H1 (cell line): Measurements from ENCODE around the gene JMJD1C. TPM values are rescaled to one million over a fixed set of nuclear protein-coding genes. Genes with fewer than 3 reads are reported as not detected.

Experiments
- CTCF ChIA-PET: fragments of 300-600 bp; sonication (Branson Sonifier 250); formaldehyde crosslinking; loops from one replicate; lab custom pipeline; 2021; ENCODE audit not compliant: partially characterized antibody; lab: Charles Lee
- POLR2A ChIA-PET: fragments of 300-600 bp; sonication (Branson Sonifier 250); formaldehyde crosslinking; loops from one replicate; lab custom pipeline; 2021; ENCODE audit warnings: inconsistent platforms; ENCODE audit not compliant: partially characterized antibody; lab: Charles Lee
- DNase-seq, 2 experiments: peaks; one replicate each; pipeline versions ENCODE4 v3.0.0 to v3.0.0-alpha.2; 2010 to 2022; ENCODE audit warnings: low spot score in 2 of 2, low read depth in 1 of 2, mixed read lengths in 1 of 2
- FAIRE-seq: peaks from 2 replicates; lab custom pipeline; 2011; peaks lifted over from hg19 to GRCh38; lab: Jason Lieb, UNC
- H2AFZ ChIP-seq: 2 replicates; pipeline ENCODE4 v1.8.1; 2012; ENCODE audit warnings: low read length, inconsistent platforms
- H2AK5ac ChIP-seq: 2 replicates; pipeline ENCODE4 v1.6.1; 2013; ENCODE audit warnings: low read depth, low read length
- H2BK120ac ChIP-seq: replicated peaks from 2 replicates; pipeline ENCODE3; 2013; ENCODE audit warnings: low read depth, low read length, inconsistent platforms
- H2BK12ac ChIP-seq: 2 replicates; pipeline ENCODE4 v1.6.1; 2013; ENCODE audit warnings: low read depth, low read length
- H2BK15ac ChIP-seq: 2 replicates; pipeline ENCODE4 v1.6.1; 2013; ENCODE audit warnings: low read length
- H2BK20ac ChIP-seq: 2 replicates; pipeline ENCODE4 v1.6.1; 2013; ENCODE audit warnings: low read length
- H2BK5ac ChIP-seq: 2 replicates; pipeline ENCODE4 v1.6.1; 2013; ENCODE audit warnings: low read depth, low read length
- H3K14ac ChIP-seq: 2 replicates; pipeline ENCODE4 v1.6.1; 2013; ENCODE audit warnings: inconsistent platforms; ENCODE audit not compliant: insufficient read length
- H3K18ac ChIP-seq: 2 replicates; pipeline ENCODE4 v1.6.1; 2013; ENCODE audit warnings: low read length; ENCODE audit errors: extremely low read depth
- H3K23ac ChIP-seq: 2 replicates; pipeline ENCODE4 v1.6.1; 2013; ENCODE audit warnings: inconsistent platforms; ENCODE audit not compliant: insufficient read length
- H3K23me2 ChIP-seq: 2 replicates; pipeline ENCODE4 v1.6.1; 2013; ENCODE audit warnings: low read depth, low read length
- H3K27ac ChIP-seq: 2 replicates; pipeline ENCODE4 v1.6.1; 2011; ENCODE audit warnings: low read depth, low read length, inconsistent platforms
- H3K27me3 ChIP-seq, 4 experiments: replicated peaks in 1 of 4; 1 replicate in 1 of 4; 2 replicates in 3 of 4; pipeline versions ENCODE4 v1.6.1 to v1.8.1; 2011 to 2013; ENCODE audit warnings: low read length in 3 of 4, mild to moderate bottlenecking in 3 of 4, inconsistent platforms in 2 of 4, mixed read lengths in 2 of 4, moderate library complexity in 1 of 4; ENCODE audit not compliant: control insufficient read depth in 3 of 4, insufficient read depth in 3 of 4; ENCODE audit errors: extremely low read depth in 1 of 4
- H3K36me3 ChIP-seq, 4 experiments: 2 replicates each; pipeline versions ENCODE4 v1.6.1 to v1.8.1; 2011 to 2013; ENCODE audit warnings: mild to moderate bottlenecking in 4 of 4, low read length in 3 of 4, moderate library complexity in 2 of 4, control low read depth in 1 of 4, inconsistent platforms in 1 of 4; ENCODE audit not compliant: insufficient read depth in 4 of 4, control insufficient read depth in 2 of 4
- H3K4ac ChIP-seq: replicated peaks from 2 replicates; pipeline ENCODE3; 2013; ENCODE audit warnings: low read length, low read depth, mixed read lengths, inconsistent platforms; ENCODE audit not compliant: insufficient read length
- H3K4me1 ChIP-seq, 4 experiments: replicated peaks in 1 of 4; 1 replicate in 1 of 4; 2 replicates in 3 of 4; pipeline versions ENCODE4 v1.6.1 to v1.8.1; 2011 to 2013; ENCODE audit warnings: low read length in 3 of 4, inconsistent platforms in 2 of 4, mixed read lengths in 1 of 4; ENCODE audit not compliant: insufficient read depth in 4 of 4, control insufficient read depth in 3 of 4
- H3K4me2 ChIP-seq, 2 experiments: 2 replicates each; pipeline versions ENCODE4 v1.6.1 to v1.8.1; 2011 to 2013; ENCODE audit warnings: low read depth in 2 of 2, low read length in 2 of 2, control low read depth in 1 of 2, inconsistent platforms in 1 of 2, mild to moderate bottlenecking in 1 of 2; ENCODE audit not compliant: insufficient read depth in 1 of 2
- H3K4me3 ChIP-seq, 4 experiments: fragments of 200-600, 300-600 bp in 1 of 4; sonication (generic), shearing (Covaris generic), sonication (Bioruptor Twin) in 1 of 4; 2 replicates each; pipeline versions ENCODE4 v1.5.1 to v1.8.1; 2011 to 2016; ENCODE audit warnings: low read length in 4 of 4, low read depth in 3 of 4, control low read depth in 2 of 4, inconsistent platforms in 2 of 4, mild to moderate bottlenecking in 2 of 4, mixed read lengths in 1 of 4, moderate library complexity in 1 of 4; ENCODE audit not compliant: insufficient read depth in 2 of 4; ENCODE audit errors: extremely low read depth in 1 of 4
- H3K56ac ChIP-seq: replicated peaks from 2 replicates; pipeline ENCODE3; 2013; ENCODE audit warnings: low read depth, mild to moderate bottlenecking, mixed read lengths, low read length, inconsistent platforms; ENCODE audit not compliant: insufficient read length
- H3K79me1 ChIP-seq: 2 replicates; pipeline ENCODE4 v1.6.1; 2013; ENCODE audit warnings: low read depth, low read length, control low read depth
- H3K79me2 ChIP-seq, 2 experiments: 2 replicates each; pipeline versions ENCODE4 v1.6.1 to v1.8.1; 2012 to 2013; ENCODE audit warnings: low read length in 2 of 2, mild to moderate bottlenecking in 2 of 2, inconsistent platforms in 1 of 2; ENCODE audit not compliant: insufficient read depth in 2 of 2, control insufficient read depth in 1 of 2
- H3K9ac ChIP-seq, 4 experiments: replicated peaks in 1 of 4; 1 replicate in 1 of 4; 2 replicates in 3 of 4; pipeline versions ENCODE4 v1.6.1 to v1.8.1; 2011 to 2013; ENCODE audit warnings: low read depth in 3 of 4, low read length in 3 of 4, control low read depth in 2 of 4, mild to moderate bottlenecking in 2 of 4, moderate library complexity in 2 of 4, inconsistent platforms in 1 of 4; ENCODE audit errors: extremely low read depth in 1 of 4
- H3K9me3 ChIP-seq, 2 experiments: 2 replicates each; pipeline versions ENCODE4 v1.6.1 to v1.8.1; 2012 to 2013; ENCODE audit warnings: mild to moderate bottlenecking in 2 of 2, moderate library complexity in 2 of 2, control low read depth in 1 of 2, inconsistent platforms in 1 of 2, low read depth in 1 of 2, low read length in 1 of 2, mixed read lengths in 1 of 2; ENCODE audit not compliant: insufficient read depth in 2 of 2
- H4K20me1 ChIP-seq, 2 experiments: replicated peaks in 1 of 2; 2 replicates each; pipeline versions ENCODE3 to v1.8.1; 2011 to 2013; ENCODE audit warnings: inconsistent platforms in 2 of 2, low read length in 2 of 2, mild to moderate bottlenecking in 1 of 2; ENCODE audit not compliant: insufficient read depth in 2 of 2, control insufficient read depth in 1 of 2
- H4K5ac ChIP-seq: 2 replicates; pipeline ENCODE4 v1.6.1; 2013; ENCODE audit warnings: low read length, low read depth, mixed read lengths, inconsistent platforms; ENCODE audit not compliant: insufficient read length
- H4K8ac ChIP-seq: 2 replicates; pipeline ENCODE4 v1.8.0; 2013; ENCODE audit warnings: mild to moderate bottlenecking, moderate library complexity, low read length, inconsistent platforms; ENCODE audit not compliant: insufficient read depth; ENCODE audit errors: extremely low read depth
- H4K91ac ChIP-seq: replicated peaks from 2 replicates; pipeline ENCODE3; 2013; ENCODE audit warnings: low read length, mixed read lengths, inconsistent platforms; ENCODE audit not compliant: insufficient read length
- BACH1 ChIP-seq: IDR thresholded peaks from 2 replicates; pipeline ENCODE4 v1.6.1; 2012; ENCODE audit warnings: low read length, improper control_type of control experiment
- CHD2 ChIP-seq: IDR thresholded peaks from 2 replicates; pipeline ENCODE4 v1.6.1; 2012; ENCODE audit warnings: low read length, improper control_type of control experiment
- HDAC2 ChIP-seq, 2 experiments: fragments of 300-600 bp in 1 of 2; sonication (generic) in 1 of 2; IDR thresholded peaks; 2 replicates each; pipeline ENCODE4 v1.6.1; 2011 to 2012; ENCODE audit warnings: low read depth in 2 of 2, low read length in 2 of 2, mild to moderate bottlenecking in 2 of 2, moderate library complexity in 2 of 2, borderline replicate concordance in 1 of 2, inconsistent platforms in 1 of 2
- HDAC6 ChIP-seq: IDR thresholded peaks from one replicate; pipeline ENCODE4 v1.7.1; 2012; ENCODE audit warnings: low read depth, mild to moderate bottlenecking, inconsistent platforms, low read length, moderate library complexity
- JUN ChIP-seq: IDR thresholded peaks from 2 replicates; pipeline ENCODE4 v1.6.1; 2011; ENCODE audit warnings: low read depth, mild to moderate bottlenecking, improper control_type of control experiment, low read length
- KDM5A ChIP-seq: fragments of 200-600 bp; IDR thresholded peaks from 2 replicates; pipeline ENCODE4 v1.7.1; 2012; ENCODE audit warnings: mild to moderate bottlenecking, low read length, inconsistent platforms, mixed read lengths
- MAFK ChIP-seq: IDR thresholded peaks from 2 replicates; pipeline ENCODE4 v1.6.1; 2012; ENCODE audit warnings: low read depth, mild to moderate bottlenecking, improper control_type of control experiment, low read length
- NANOG ChIP-seq: IDR thresholded peaks from 2 replicates; pipeline ENCODE4 v1.6.1; 2011; ENCODE audit warnings: low read length, low read depth, mild to moderate bottlenecking, inconsistent platforms; ENCODE audit not compliant: insufficient read depth, poor library complexity, severe bottlenecking
- SIRT6 ChIP-seq: IDR thresholded peaks from one replicate; pipeline ENCODE4 v1.7.1; 2012; ENCODE audit warnings: low read length, inconsistent platforms
- TAF1 ChIP-seq: IDR thresholded peaks from 2 replicates; pipeline ENCODE4 v1.6.1; 2011; ENCODE audit warnings: mild to moderate bottlenecking, low read depth, low read length
- TEAD4 ChIP-seq: IDR thresholded peaks from 2 replicates; pipeline ENCODE4 v1.6.1; 2012; ENCODE audit warnings: low read depth, low read length, inconsistent platforms, mixed read lengths
- WGBS, 2 experiments: shearing (Covaris generic) in 1 of 2; methylation state at CpG; one replicate each; pipeline versions ENCODE4 v1.1.6 to v1.1.7; 2013 to 2015; ENCODE audit warnings: low lambda C conversion rate in 2 of 2, mixed read lengths in 2 of 2, inconsistent platforms in 1 of 2, low coverage in 1 of 2, missing lambda C conversion rate in 1 of 2; ENCODE audit not compliant: insufficient replicate concordance in 2 of 2, insufficient coverage in 1 of 2, insufficient read length in 1 of 2; ENCODE audit errors: extremely low coverage in 1 of 2, missing lambda C conversion rate in 1 of 2; 5-methylcytosine and 5-hydroxymethylcytosine counted together
- polyA plus RNA-seq, 7 experiments: library from polyadenylated mRNA; depleted of rRNA in 3 of 7; stranded (reverse) in 5 of 7; unstranded in 2 of 7; fragments of >200 nt in 5 of 7; fragments of 200-250 nt in 2 of 7; gene quantifications; 1 replicate in 5 of 7; 2 replicates in 1 of 7; 4 replicates in 1 of 7; pipeline versions ENCODE4 v1.2.1 to v1.2.3, GENCODE V29; 2011 to 2013; ENCODE audit warnings: missing spikeins in 2 of 7, mixed read lengths in 2 of 7
- total RNA-seq: library from RNA; stranded (reverse); fragmentation: NEBNext Ultra II Directional; extraction: Animal tissue kit (Norgen Biotek cat#: 25700); gene quantifications from 2 replicates; pipeline ENCODE4 v1.2.1, GENCODE V29; 2021

The JMJD1C gene
- total and polyA plus RNA-seq, 2 of the 8 experiments (the other 6 are each of a cell fraction or from before 2014, with no cell fraction given), result 54.5 to 210 TPM

GRCh38 chr10:63468947-63469346, 3.2 kb upstream of the JMJD1C start:
- Histone ChIP-seq H3K23ac (no peak overlapping the region), H3K4me1 (peaks cover 0 to 4% (median 0%) of the 10 kb centered on the region in 4 experiments; a peak in 2 of 7 replicates), H2AK5ac (no peak overlapping the region), H4K8ac (no peak overlapping the region), H3K23me2 (peaks cover 8% of the 10 kb centered on the region), H2BK12ac (no peak overlapping the region), H3K9ac (no peak overlapping the region), H4K91ac (no peak overlapping the region), H3K56ac (no peak overlapping the region), H2BK20ac (no peak overlapping the region), H2AFZ (no peak overlapping the region), H3K9me3 (no peaks in the 10 kb centered on the region), H3K4me3 (no peak overlapping the region), H2BK5ac (no peak overlapping the region), H4K20me1 (peaks cover 0 to 2% of the 10 kb centered on the region in 2 experiments), H3K27ac (no peak overlapping the region), H3K18ac (no peak overlapping the region), H4K5ac (no peak overlapping the region), H3K27me3 (no peaks in the 10 kb centered on the region), H3K4ac (no peak overlapping the region), H3K4me2 (no peak overlapping the region), H2BK15ac (no peak overlapping the region), H3K14ac (no peak overlapping the region), H3K79me2 (peaks cover 3 to 49% of the 10 kb centered on the region in 2 experiments; a peak in 3 of 4 replicates), H3K36me3 (no peaks in the 10 kb centered on the region), H2BK120ac (no peak overlapping the region), H3K79me1 (peaks cover 3% of the 10 kb centered on the region)
- no peak for TF ChIP-seq SIRT6
- no peak for TF ChIP-seq BACH1
- TF ChIP-seq JUN, result no peak
- TF ChIP-seq TAF1, result no peak
- TF ChIP-seq MAFK, result no peak
- TF ChIP-seq TEAD4, result no peak
- no peak for TF ChIP-seq HDAC2 (IDR thresholded peaks at IDR 0.05; ENCODE audit: borderline replicate concordance in 1 of 2, low read depth in 2 of 2, low read length in 2 of 2)
- TF ChIP-seq KDM5A, result no peak
- TF ChIP-seq CHD2, result no peak
- TF ChIP-seq NANOG, result no peak
- no peak for TF ChIP-seq HDAC6
- no peak for FAIRE-seq
- ChIA-PET CTCF (no interaction called here), POLR2A (no interaction called here)
- DNase-seq, result no peak
- 94% methylated on average over 1 of the region's 1 CpG; no CpG with 5 or more reads in 1 of the 2 experiments for WGBS, 2 experiments
